Measurements from ENCODE around the gene FHIT.

- TF ChIP-seq CTCF (IDR thresholded peaks at IDR 0.05) (no peak), POLR2A (IDR thresholded peaks at IDR 0.05) (no peak), POLR2AphosphoS5 (IDR thresholded peaks at IDR 0.05) (no peak), EP300 (IDR thresholded peaks at IDR 0.05) (no peak)
Observed at GRCh38 chr3:60149501-60149900, 1101.8 kb downstream of the FHIT start.
